KOPT-K1 (cell line): ENCODE data around the gene TGM1.

Source experiments
- H3K27ac ChIP-seq: fragments of 200-600 bp; sonication (generic); 2 replicates; pipeline ENCODE4 v1.5.1; 2016; ENCODE audit warnings: antibody characterized with exemption, mild to moderate bottlenecking, low read depth, low read length; ENCODE audit not compliant: poor library complexity, severe bottlenecking
- H3K36me3 ChIP-seq: fragments of 200-600 bp; sonication (generic); 2 replicates; pipeline ENCODE4 v1.5.1; 2017; ENCODE audit warnings: antibody characterized with exemption, mild to moderate bottlenecking, low read length, moderate library complexity; ENCODE audit not compliant: insufficient read depth
- H3K9me3 ChIP-seq: fragments of 200-600 bp; sonication (generic); 2 replicates; pipeline ENCODE4 v1.5.1; 2017; ENCODE audit warnings: antibody characterized with exemption, low read length, mild to moderate bottlenecking; ENCODE audit not compliant: insufficient read depth, poor library complexity, severe bottlenecking

Gene TGM1

DNA sequence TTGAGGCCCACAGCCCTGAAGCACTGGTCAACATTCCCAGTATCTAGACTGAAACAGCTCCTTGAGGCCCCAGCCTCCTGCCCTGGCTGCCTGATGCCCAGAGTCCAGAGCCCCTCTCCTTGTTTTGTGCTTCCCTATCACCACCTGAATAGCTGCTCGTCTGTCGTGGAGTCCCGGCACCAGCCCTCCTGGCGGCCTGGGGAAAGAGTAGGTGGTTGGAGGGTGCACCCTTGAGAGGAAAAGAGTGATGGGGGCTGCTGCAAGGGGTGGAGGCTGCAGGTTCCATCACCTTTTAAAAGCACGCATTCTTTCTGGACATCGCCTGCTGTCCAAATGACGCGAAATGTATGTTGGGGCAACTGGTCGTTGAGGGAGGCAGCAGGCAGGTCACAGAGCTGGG, 5.2 kb upstream of the TGM1 start:
- H3K9me3 ChIP-seq, result no peaks in the 10 kb centered on the region
- peaks cover 21% of the 10 kb centered on the region; the same call in 1 of the 2 replicates for H3K36me3 ChIP-seq
- no peak overlapping the region for H3K27ac ChIP-seq

DNA sequence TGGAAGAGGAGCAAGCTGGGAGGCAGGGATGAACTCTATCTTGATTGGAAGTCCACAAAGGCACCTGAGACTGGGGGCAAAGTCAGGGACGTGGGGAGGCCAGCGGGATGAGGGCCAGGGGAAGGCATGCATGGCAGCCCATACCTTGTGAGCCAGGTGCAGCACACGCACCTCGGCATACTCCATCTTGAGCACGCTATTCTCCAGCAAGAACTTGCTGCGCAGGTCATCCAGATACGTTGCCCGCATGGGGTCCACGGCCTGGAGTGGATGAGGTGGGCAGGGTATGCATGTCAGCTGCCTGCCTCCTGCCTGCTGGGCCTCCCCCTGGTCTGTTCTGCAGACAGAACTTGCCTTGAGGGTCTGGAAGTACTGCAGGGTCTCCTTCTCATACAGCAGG, 4.5 kb upstream of the TGM1 start:
- H3K9me3 ChIP-seq, result no peaks in the 10 kb centered on the region
- H3K27ac ChIP-seq, result no peak overlapping the region
- peaks cover 21% of the 10 kb centered on the region; the same call in 1 of the 2 replicates for H3K36me3 ChIP-seq

DNA sequence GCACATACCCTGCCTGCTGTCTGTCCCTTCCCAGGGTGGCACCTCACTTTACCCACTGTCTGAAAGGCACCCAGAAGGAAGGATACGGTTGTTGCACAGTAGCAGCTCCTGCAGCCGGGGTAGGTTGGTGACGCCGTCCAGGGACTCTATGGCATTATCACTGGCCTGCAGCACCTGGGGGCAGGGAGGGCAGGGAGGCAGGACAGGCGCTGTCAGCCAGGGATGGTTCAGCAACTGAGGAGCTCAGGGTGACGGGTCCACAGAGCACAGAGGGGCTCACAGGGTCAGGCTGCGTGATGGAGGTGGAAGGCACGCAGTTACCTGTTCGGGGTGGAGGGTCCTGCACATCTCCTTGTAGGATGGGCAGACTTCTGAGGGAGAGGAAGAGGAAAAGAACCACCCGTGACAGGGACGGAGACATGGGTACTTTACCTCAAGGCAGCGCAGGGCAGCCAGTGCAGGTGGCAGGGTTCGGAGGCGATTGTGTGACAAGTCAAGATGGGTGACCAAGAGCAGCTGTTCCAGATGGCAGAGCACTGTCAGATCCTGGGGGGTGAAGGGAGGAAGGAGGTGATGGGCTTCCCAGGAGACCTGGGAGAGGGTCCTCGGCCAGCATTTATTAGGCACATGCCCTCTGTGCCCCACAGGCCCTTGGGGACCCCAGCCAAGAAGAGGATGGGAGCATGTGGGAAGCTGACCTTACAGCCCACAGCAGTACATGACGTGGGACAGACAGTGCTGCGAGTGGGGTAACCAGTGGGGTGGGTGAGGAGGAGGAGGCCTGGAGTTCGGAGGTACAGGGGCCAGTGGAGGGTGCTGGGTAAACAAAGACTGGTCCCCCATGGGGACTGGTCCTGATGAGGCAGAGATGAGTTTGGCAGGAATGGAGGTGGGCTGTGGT, 3.6 kb upstream of the TGM1 start:
- Histone ChIP-seq H3K9me3 (no peaks in the 10 kb centered on the region), H3K27ac (no peak overlapping the region), H3K36me3 (peaks cover 21% of the 10 kb centered on the region; the same call in 1 of the 2 replicates)

DNA sequence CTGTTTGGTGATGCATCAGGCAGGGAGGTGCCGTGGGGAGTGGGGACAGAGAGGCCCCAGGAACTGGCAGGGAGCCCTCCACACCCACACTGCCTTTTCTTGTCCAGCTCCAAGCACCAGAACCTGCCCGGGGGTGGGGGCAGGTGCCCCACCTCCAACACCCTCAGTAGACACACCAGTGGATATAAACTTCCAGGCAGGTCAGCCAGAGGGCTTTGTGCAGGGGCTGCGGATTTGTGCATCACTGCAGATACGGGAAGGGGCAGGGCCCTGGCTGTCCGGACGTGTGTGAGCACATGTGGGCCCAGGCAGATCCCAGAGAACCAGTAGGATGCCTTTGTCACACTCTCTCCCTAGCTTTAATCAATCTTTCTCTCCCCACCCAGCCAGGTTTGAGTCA, 1.3 kb upstream of the TGM1 start:
- Histone ChIP-seq H3K36me3 (peaks cover 21% of the 10 kb centered on the region; the same call in 1 of the 2 replicates), H3K27ac (no peak overlapping the region), H3K9me3 (no peaks in the 10 kb centered on the region)

DNA sequence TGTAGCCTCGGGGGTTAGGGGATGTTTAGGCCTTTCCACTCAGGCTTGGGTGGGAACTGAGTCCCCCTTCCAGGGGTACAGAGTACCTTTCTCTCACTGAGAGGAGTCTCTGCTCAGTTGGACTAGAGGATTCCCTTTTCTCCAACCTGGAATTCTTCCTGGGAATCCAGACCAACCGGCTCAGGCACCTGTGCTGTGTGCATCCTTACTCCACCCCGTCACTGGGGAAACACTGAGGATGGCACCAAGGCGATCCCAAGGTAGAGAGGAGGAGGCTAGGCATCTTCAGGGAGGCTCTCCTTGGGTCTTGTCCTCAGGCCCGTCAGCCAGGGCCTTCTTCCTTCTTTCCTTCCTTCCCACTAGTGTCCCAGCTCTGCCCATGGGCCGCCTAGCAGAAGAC, 871 bp upstream of the TGM1 start:
- peaks cover 21% of the 10 kb centered on the region; the same call in 1 of the 2 replicates for H3K36me3 ChIP-seq
- H3K27ac ChIP-seq, result no peak overlapping the region
- H3K9me3 ChIP-seq, result no peaks in the 10 kb centered on the region

DNA sequence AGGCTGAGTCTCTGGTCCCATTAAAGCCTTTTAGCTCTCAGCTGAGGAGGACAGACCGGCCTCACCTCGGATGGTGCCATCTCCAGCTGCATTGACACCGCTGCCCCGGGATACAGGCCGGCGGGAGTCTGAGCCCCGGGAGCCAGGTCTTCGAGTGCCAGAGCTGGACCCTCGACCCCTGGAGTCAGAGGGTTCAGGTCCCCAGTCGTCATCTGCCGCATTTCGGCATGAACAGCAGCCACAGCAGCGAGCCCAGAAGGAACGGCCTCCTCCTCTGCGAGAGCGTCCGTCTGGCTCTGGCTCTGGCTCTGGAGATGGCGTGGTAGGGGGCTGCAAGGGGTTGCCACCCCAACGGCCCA, 1.0 kb downstream of the TGM1 start:
- H3K9me3 ChIP-seq, result no peaks in the 10 kb centered on the region
- H3K27ac ChIP-seq, result no peak overlapping the region
- peaks cover 11% of the 10 kb centered on the region; the same call in 1 of the 2 replicates for H3K36me3 ChIP-seq

DNA sequence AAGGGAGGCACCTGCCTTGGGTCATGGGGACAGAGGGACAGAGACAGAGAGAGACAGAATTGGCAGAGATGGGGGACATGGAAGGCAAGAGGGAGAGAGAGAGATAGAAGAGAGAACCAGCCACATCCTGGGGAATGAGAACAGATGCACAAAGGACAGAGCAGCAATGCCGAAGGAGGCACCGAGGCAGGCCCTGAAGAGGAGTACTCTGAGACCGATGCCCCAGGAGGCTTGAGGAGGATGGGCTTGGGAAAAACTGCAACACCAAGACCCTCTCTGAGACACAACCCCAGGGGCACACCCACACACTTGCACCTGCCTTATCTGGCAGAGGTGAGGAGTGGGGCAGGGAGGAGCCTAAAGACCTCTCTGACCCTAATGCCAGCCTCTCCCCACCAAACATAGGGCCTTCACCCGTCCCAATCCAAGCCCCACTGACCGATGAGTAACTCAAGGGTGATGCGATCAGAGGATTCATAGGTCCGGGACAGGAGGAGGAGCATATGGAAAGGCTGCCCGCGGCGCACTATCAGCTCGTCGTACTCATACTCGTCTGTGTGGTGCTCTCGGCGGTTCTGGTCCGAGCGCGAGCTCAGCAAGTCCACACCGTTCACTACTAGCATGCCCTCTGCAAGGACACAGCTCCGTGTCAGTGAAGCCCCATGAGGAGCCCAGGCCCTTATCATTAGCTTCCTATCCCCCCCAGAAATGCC, 1.6 kb downstream of the TGM1 start:
- H3K36me3 ChIP-seq, result peaks cover 6% of the 10 kb centered on the region; the same call in 1 of the 2 replicates
- H3K9me3 ChIP-seq, result no peaks in the 10 kb centered on the region
- H3K27ac ChIP-seq, result no peak overlapping the region

DNA sequence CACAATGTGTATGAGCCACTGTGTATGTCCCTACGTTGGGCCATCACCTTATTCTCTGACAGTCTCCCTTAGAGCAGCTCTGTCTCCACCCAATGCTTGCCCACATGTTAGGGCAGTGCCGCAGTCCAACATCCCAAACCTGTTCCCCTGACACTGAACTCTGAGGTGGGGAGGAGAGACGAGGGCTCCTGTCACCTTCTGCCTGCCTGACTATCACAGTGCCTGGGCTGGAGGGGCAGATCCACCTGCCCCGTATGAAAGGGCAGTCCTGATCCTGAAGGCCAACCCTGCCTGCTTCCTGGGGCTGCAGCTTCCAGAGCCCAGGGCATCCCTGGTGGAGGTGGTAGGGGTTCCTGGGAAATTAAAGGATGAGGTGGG, 2.2 kb downstream of the TGM1 start:
- H3K9me3 ChIP-seq, result no peaks in the 10 kb centered on the region
- no peak overlapping the region for H3K27ac ChIP-seq
- H3K36me3 ChIP-seq, result no peaks in the 10 kb centered on the region; the same call in 1 of the 2 replicates

DNA sequence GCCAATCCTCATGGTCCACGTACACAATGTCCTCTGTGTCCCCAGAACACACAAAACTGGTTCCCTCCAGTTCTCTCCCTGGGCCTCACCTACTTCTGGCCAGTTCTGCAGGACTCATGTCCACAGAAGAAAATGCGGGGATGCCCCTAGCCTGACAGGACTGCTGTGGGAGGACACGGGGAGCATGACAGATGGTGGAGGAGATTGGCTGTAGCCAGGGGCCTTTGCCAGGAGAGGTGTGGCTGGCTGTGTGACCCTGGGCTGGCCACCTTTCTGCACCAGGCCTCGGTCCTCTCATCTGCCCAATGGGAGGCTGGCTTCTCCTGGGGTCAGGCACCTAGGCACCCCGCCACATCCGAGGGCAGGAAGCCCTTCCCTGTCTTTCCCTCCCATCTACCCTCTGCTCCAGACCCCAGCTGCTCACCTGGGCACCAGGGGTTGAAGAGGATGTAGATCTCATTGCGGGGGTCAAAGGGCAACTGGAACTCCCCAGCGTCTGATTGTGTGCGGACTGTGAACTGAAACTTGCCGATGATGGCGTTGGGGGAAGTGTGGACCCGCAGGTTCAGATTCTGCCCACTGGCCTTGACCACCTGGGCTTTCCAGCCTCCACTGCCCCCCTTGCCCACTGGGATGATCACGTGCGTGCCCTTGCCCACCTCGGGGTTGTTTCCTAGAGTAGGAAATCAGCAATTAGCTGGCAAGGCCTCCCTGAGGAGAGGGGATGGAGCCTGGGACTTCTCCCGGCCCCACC, 2.8 kb downstream of the TGM1 start:
- Histone ChIP-seq H3K36me3 (no peaks in the 10 kb centered on the region), H3K9me3 (no peaks in the 10 kb centered on the region), H3K27ac (no peak overlapping the region)

DNA sequence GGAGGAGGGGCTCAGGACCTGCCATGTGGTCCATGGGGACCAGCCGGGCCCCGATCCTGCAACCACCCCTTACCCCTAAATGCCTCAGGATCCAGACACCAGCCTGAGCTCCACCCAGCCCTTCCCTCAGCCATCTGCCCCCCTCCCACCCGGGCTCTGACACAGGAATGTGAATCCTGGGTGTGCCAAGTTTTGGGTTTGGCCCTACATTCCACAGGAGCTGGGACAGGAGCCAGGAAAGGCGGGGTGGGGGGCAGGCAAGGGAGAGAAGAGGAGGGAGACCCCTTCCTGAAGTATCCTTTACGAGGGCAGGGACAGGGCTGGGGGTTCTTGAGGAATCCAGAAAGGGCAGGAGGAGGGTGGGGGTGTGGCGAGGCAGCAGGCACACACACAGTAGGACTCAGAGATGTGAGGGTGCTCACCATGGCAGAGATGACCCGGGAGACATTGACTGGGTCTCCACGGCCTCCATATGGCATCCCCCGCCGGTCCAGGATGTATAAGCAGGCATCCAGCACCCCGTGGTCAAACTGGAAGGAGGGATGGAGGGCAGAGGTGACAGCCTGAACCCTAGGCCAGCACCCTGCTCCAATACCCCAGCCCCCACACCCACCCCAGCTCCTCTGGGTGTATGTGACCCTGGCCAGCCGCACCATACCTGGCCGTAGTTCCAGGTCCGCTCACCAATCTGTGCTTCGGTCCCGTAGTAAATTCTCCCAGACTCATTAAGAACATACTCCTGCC, 3.5 kb downstream of the TGM1 start:
- Histone ChIP-seq H3K36me3 (no peaks in the 10 kb centered on the region), H3K27ac (no peak overlapping the region), H3K9me3 (no peaks in the 10 kb centered on the region)

DNA sequence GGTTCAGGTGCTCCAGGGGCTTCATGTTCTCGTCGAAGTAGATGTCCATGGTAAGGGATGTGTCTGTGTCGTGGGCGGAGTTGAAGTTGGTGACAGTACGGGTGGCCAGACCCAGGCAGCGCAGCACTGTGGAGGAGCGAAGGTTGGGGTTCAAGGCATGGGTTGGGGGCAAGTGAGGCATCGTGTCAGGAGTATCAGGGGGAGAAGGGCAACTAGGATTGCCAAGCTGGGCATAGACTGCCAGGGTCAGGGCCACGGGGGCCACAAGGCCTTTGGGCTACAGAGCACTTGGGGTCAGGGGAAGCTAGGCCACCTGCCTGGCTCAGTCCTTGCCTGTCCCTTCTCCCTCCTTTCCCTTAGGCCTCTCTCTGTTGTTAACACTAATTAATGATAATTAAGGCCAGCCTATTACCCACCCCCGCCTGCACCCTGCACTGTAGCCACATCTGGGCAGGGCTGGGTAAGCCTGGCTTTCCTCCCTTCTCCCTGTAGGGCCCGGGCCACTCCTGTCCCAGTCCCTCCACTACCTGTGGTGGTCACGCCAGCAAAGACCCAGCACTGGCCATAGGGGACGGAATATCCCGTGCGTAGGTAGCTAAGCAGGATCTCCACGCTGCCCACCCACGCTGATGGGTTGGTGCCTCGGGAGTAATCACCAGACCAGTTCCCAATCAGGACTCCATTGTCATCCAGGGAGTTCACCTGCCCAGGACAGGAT, 4.3 kb downstream of the TGM1 start:
- H3K27ac ChIP-seq, result no peak overlapping the region
- no peaks in the 10 kb centered on the region for H3K9me3 ChIP-seq
- H3K36me3 ChIP-seq, result no peaks in the 10 kb centered on the region

DNA sequence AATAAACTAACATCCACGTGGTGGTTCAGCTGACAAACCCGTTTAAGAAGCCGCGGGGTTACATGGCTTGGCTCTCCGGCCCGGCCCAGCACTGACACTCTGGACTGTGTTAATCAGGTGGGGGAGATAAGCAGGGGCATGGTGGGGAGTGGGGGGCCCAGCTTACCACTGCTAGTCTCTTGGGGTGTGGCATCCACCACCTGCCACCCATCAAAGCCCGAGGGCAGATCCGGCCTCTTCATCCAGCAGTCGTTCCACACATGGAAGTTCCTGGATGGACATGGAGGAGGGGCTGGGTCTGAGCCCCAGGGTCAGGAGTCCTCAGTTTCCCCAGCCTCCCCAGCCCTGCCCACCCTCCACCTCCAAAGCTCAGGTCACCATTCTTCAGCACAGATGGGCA, 4.9 kb downstream of the TGM1 start:
- no peak overlapping the region for H3K27ac ChIP-seq

DNA sequence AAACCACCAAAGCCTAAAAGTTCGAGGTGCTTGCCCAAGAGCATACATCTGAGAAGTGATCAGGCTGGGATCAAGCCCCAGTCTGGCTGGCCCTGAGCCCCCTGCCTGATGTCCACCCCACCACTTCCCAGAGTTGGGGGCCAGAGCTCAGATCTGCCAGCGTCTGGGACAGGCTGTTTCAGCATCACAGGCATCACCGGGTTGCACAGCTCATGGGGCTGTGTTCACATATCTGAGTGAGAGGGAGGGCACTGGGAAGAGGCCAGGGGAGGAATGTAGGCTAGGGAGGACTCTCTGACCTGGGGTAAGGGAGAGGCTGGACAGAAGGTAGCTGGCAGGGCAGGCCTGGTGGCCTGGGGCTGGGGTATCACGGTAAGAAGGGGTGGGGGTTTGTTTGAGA, 6.0 kb downstream of the TGM1 start:
- no peaks in the 10 kb centered on the region for H3K9me3 ChIP-seq
- H3K36me3 ChIP-seq, result no peaks in the 10 kb centered on the region
- no peak overlapping the region for H3K27ac ChIP-seq

More for the DNA sequence above, 4.9 kb downstream of the TGM1 start:
- Histone ChIP-seq H3K36me3 (no peaks in the 10 kb centered on the region), H3K9me3 (no peaks in the 10 kb centered on the region)
